Measurements from ENCODE around the gene NME4.

GRCh38 chr16:373020-373598, 23.9 kb upstream of the NME4 start:
- TF ChIP-seq, protein P1, sequence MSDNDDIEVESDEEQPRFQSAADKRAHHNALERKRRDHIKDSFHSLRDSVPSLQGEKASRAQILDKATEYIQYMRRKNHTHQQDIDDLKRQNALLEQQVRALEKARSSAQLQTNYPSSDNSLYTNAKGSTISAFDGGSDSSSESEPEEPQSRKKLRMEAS (IDR thresholded peaks at IDR 0.05; ENCODE audit: low read depth, low read length), result no peak
- no peak for TF ChIP-seq EZH2 (IDR thresholded peaks at IDR 0.05; ENCODE audit: borderline replicate concordance, control insufficient read depth, low read depth, low read length)
- TF ChIP-seq POLR2A (IDR thresholded peaks at IDR 0.05; ENCODE audit: low read depth, low read length), result no peak
- no peak for TF ChIP-seq KDM1A (IDR thresholded peaks at IDR 0.05; ENCODE audit: borderline replicate concordance)
- no peak for TF ChIP-seq TARDBP (IDR thresholded peaks at IDR 0.05; ENCODE audit: borderline replicate concordance)
- TF ChIP-seq TCF7 (IDR thresholded peaks at IDR 0.05; ENCODE audit: borderline replicate concordance), result no peak
- TF ChIP-seq, protein P2, sequence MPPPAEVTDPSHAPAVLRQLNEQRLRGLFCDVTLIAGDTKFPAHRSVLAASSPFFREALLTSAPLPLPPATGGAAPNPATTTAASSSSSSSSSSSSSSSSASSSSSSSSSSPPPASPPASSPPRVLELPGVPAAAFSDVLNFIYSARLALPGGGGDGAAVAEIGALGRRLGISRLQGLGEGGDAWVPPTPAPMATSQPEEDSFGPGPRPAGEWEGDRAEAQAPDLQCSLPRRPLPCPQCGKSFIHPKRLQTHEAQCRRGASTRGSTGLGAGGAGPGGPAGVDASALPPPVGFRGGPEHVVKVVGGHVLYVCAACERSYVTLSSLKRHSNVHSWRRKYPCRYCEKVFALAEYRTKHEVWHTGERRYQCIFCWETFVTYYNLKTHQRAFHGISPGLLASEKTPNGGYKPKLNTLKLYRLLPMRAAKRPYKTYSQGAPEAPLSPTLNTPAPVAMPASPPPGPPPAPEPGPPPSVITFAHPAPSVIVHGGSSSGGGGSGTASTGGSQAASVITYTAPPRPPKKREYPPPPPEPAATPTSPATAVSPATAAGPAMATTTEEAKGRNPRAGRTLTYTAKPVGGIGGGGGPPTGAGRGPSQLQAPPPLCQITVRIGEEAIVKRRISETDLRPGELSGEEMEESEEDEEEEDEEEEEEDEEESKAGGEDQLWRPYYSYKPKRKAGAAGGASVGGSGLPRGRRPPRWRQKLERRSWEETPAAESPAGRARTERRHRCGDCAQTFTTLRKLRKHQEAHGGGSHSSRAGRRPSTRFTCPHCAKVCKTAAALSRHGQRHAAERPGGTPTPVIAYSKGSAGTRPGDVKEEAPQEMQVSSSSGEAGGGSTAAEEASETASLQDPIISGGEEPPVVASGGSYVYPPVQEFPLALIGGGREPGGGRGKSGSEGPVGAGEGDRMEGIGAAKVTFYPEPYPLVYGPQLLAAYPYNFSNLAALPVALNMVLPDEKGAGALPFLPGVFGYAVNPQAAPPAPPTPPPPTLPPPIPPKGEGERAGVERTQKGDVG (CRISPR knock-in tag; IDR thresholded peaks at IDR 0.05), result no peak
- TF ChIP-seq YY1 (IDR thresholded peaks at IDR 0.05; ENCODE audit: low read depth, low read length), result no peak
- no peak for TF ChIP-seq CHD1 (IDR thresholded peaks at IDR 0.05; ENCODE audit: low read depth, low read length)
- TF ChIP-seq CTCF (IDR thresholded peaks at IDR 0.05 in 2 of 3, conservative IDR thresholded peaks at IDR 0.05 in 1 of 3; ENCODE audit: control insufficient read depth in 2 of 3, extremely low read depth in 1 of 3, insufficient read depth in 1 of 3, low read depth in 3 of 3, low read length in 3 of 3), result no peak
- TF ChIP-seq SUZ12 (IDR thresholded peaks at IDR 0.05; ENCODE audit: unreplicated experiment), result no peak
- TF ChIP-seq, protein P3, sequence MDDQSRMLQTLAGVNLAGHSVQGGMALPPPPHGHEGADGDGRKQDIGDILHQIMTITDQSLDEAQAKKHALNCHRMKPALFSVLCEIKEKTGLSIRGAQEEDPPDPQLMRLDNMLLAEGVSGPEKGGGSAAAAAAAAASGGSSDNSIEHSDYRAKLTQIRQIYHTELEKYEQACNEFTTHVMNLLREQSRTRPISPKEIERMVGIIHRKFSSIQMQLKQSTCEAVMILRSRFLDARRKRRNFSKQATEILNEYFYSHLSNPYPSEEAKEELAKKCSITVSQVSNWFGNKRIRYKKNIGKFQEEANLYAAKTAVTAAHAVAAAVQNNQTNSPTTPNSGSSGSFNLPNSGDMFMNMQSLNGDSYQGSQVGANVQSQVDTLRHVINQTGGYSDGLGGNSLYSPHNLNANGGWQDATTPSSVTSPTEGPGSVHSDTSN (IDR thresholded peaks at IDR 0.05; ENCODE audit: insufficient replicate concordance, low read depth, low read length), result no peak
- no peak for TF ChIP-seq HCFC1 (IDR thresholded peaks at IDR 0.05; ENCODE audit: low read length)
- TF ChIP-seq BHLHE40 (IDR thresholded peaks at IDR 0.05; ENCODE audit: borderline replicate concordance in 1 of 2, low read depth in 2 of 2, low read length in 1 of 2), result no peak
